SK-MEL-5 (cell line): ENCODE measurements around the gene OR6P1. TPM values are rescaled to one million over a fixed set of nuclear protein-coding genes. Genes with fewer than 3 reads are reported as not detected.

Experiments
- DNase-seq: peaks from one replicate; pipeline ENCODE4 v3.0.0-alpha.2; 2016; ENCODE audit warnings: low read depth, low spot score
- in situ Hi-C: cut with HindIII; loops from 2 replicates; pipeline ENCODE4 v1.10.0; 2016; ENCODE audit warnings: low sequenced_read_pairs, high pct_unique_total_duplicates, low pct_unique_long_range_greater_than_20kb
- total RNA-seq: library from RNA; depleted of rRNA; stranded (reverse); fragments of >200 nt; shearing (Covaris generic); gene quantifications from 2 replicates; pipeline ENCODE4 v1.2.3, GENCODE V29; 2014; rRNA removed

Gene OR6P1
- total RNA-seq, 1 experiment from 2014 or later: not detected

- in situ Hi-C loops: no loop called here
- DNase-seq: peak; percentile 47
These were observed 43.1 kb downstream of the OR6P1 start for GRCh38 chr1:158527190-158527815.

DNA sequence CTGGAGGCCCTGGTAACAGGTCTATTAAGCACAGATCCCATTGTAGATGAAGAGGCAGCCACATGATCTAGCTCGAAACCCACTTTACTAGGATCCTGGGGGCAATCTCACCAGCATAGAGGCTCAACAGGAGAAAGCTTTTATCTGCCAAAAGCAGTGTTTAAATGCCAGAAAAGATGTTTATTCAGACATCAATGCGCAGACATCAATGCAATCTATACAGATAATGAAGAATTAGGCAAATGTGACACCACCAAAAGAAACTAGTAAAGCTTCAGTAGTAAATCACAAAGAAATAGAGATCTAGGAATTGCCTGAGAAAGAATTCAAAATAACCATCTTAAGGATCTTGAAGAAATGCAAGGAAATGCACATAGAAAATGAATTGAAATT lies 48.7 kb downstream of the OR6P1 start:
- in situ Hi-C loops: no loop called here
- no peak for DNase-seq

GRCh38 chr1:158520955-158521665 lies 49.3 kb downstream of the OR6P1 start:
- DNase-seq: no peak
- in situ Hi-C loops: no loop called here

- no peak for DNase-seq
- in situ Hi-C loops: no loop called here
These were observed 50.4 kb downstream of the OR6P1 start for GRCh38 chr1:158520021-158520420.

GRCh38 chr1:158516966-158517365 lies 53.4 kb downstream of the OR6P1 start:
- in situ Hi-C loops: no loop called here
- DNase-seq: no peak

Other genes with a start within 250 kb of the OR6P1 start
- not detected in 2 replicates for gene CD1B, start 239.0 kb downstream of the OR6P1 start, total RNA-seq
- gene CD1E, start 216.7 kb downstream of the OR6P1 start, total RNA-seq: not detected in 2 replicates
- gene OR10T2, start 171.1 kb downstream of the OR6P1 start, total RNA-seq: not detected in 2 replicates
- gene OR10K2, start 144.3 kb downstream of the OR6P1 start, total RNA-seq: not detected in 2 replicates
- gene OR10K1, start 108.7 kb downstream of the OR6P1 start, total RNA-seq: not detected in 2 replicates
- gene OR10R2, start 98.4 kb downstream of the OR6P1 start, total RNA-seq: not detected in 2 replicates
- not detected in 2 replicates for gene OR6Y1, start 16.2 kb downstream of the OR6P1 start, total RNA-seq
- gene OR10X1, start 9.3 kb upstream of the OR6P1 start, total RNA-seq: not detected in 2 replicates
- not detected in 2 replicates for gene OR10Z1, start 34.7 kb upstream of the OR6P1 start, total RNA-seq
- gene SPTA1, start 116.1 kb upstream of the OR6P1 start, total RNA-seq: 0.03 TPM in 1 of 2 replicates, not detected in the other
- not detected in 2 replicates for gene OR6K2, start 130.1 kb upstream of the OR6P1 start, total RNA-seq
- not detected in 2 replicates for gene OR6K3, start 150.1 kb upstream of the OR6P1 start, total RNA-seq
- gene OR6K6, start 184.1 kb upstream of the OR6P1 start, total RNA-seq: not detected in 2 replicates
- not detected in 2 replicates for gene OR6N1, start 201.6 kb upstream of the OR6P1 start, total RNA-seq
- not detected in 2 replicates for gene OR6N2, start 210.6 kb upstream of the OR6P1 start, total RNA-seq